ENCODE results near the gene MAP3K20.

MAP3K20 gene

GRCh38 chr2:173058673-173059072 lies 17.0 kb upstream of the MAP3K20 start:
- no peak overlapping the region for H3K4me3 ChIP-seq (ENCODE audit: low read length)
- TF ChIP-seq CTCF (IDR thresholded peaks at IDR 0.05; ENCODE audit: insufficient read depth, low read depth, low read length, missing control alignments): no peak
- peak; percentile 26 for DNase-seq (ENCODE audit: low read depth)

- TF ChIP-seq CTCF (IDR thresholded peaks at IDR 0.05; ENCODE audit: insufficient read depth, low read depth, low read length, missing control alignments): no peak
- no peak overlapping the region for H3K4me3 ChIP-seq (ENCODE audit: low read length)
- DNase-seq (ENCODE audit: low read depth): no peak
Measured at GRCh38 chr2:173059292-173059691, 16.4 kb upstream of the MAP3K20 start.

GRCh38 chr2:173059971-173060461 lies 15.6 kb upstream of the MAP3K20 start:
- TF ChIP-seq CTCF (IDR thresholded peaks at IDR 0.05; ENCODE audit: insufficient read depth, low read depth, low read length, missing control alignments): no peak

GRCh38 chr2:173062801-173063200 lies 12.8 kb upstream of the MAP3K20 start:
- no peak for TF ChIP-seq CTCF (IDR thresholded peaks at IDR 0.05; ENCODE audit: insufficient read depth, low read depth, low read length, missing control alignments)
- DNase-seq (ENCODE audit: low read depth): peak; percentile 95
- H3K4me3 ChIP-seq (ENCODE audit: low read length): no peak overlapping the region

More at GRCh38 chr2:173059971-173060461, 15.6 kb upstream of the MAP3K20 start:
- no peak overlapping the region for H3K4me3 ChIP-seq (ENCODE audit: low read length)
- DNase-seq (ENCODE audit: low read depth): peak; percentile 56

GRCh38 chr2:173064151-173064805 lies 11.4 kb upstream of the MAP3K20 start:
- no peak overlapping the region for H3K4me3 ChIP-seq (ENCODE audit: low read length)
- TF ChIP-seq CTCF (IDR thresholded peaks at IDR 0.05; ENCODE audit: insufficient read depth, low read depth, low read length, missing control alignments): no peak
- peak; percentile 94 for DNase-seq (ENCODE audit: low read depth)

- no peak for TF ChIP-seq CTCF (IDR thresholded peaks at IDR 0.05; ENCODE audit: insufficient read depth, low read depth, low read length, missing control alignments)
Measured at GRCh38 chr2:173066887-173067676, 8.6 kb upstream of the MAP3K20 start.

More at GRCh38 chr2:173066887-173067676, 8.6 kb upstream of the MAP3K20 start:
- no peak for DNase-seq (ENCODE audit: low read depth)
- no peak overlapping the region for H3K4me3 ChIP-seq (ENCODE audit: low read length)

Data from epithelial cell of esophagus (primary cell).